GM19455 (cell line): ENCODE data around the gene CLCN4.

Experiments
- ATAC-seq: cut with Tn5 transposase; IDR thresholded peaks from one replicate; pipeline ENCODE4 v1.9.1; 2021; ENCODE audit not compliant: unreplicated experiment

The CLCN4 gene

DNA sequence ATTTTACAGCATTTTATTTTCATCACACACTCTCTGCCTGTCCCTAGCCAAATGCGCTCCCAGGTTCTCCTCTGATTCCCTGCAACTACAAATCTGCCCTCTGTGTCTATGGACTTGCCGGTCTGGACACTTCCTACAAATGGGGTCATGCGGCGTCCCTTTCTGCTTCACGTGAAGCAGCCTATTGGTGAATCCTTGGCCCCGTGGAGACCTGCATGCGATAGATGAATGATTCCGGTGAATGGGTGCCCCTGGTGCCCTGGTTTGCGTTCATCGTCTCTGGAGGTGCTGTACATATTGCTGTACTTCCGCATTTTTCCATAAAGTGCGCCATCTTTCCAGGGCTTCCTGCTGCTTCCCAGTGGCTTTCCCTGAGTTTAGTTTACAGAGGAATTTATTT is 27.5 kb upstream of the CLCN4 start:
- ATAC-seq, result no peak

DNA sequence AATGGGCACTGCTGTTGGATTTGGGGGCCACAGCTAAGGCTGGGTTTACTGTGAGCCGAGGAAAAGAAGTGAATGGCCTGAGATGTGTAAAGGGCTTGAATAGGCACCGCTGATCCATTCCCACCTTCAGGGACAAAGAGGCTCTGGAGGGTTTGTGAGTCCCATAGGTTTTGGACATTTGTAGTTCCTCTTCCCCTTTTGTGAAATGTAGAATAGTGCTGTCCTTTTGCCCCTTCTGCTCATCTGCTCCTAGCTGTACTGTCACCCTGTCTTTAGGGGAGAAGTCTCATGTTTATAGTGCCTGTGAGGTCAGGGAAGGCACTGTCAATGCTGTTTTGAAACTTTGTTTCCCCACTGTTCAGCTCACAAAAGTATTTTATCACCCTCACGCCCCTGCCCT is 26.4 kb upstream of the CLCN4 start:
- ATAC-seq, result no peak

DNA sequence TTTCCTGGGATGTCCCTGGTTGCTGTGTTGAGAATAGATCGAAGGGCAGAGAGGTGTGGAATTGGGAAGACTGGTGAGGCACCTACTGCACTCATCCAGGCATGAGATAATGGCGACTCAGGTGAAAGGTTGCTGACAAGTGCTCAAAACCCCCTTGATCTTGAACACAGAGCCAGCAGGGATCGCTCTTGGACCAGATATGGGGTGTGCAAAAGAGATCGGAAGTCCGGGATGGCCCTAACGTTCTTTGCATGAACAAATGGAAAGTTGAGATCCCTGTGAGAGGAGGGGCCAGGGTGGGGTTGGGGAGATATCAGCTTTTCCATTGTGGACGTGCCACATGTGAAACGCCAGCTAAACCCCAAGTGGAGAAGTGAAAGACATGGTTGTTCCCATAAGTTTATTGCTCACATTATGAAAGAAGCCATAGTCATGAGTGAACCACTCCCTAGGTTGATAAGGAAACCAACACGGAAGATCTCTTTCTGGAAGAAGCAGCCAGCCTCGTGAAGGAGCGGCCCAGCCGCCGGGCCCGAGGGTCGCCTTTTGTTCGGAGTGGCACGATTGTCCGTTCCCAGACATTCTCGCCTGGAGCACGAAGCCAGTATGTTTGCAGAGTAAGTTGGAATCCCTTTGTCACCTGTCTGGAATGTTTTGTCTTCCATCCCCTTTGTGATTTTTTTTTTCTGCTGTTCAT is 22.6 kb upstream of the CLCN4 start:
- ATAC-seq, result no peak

DNA sequence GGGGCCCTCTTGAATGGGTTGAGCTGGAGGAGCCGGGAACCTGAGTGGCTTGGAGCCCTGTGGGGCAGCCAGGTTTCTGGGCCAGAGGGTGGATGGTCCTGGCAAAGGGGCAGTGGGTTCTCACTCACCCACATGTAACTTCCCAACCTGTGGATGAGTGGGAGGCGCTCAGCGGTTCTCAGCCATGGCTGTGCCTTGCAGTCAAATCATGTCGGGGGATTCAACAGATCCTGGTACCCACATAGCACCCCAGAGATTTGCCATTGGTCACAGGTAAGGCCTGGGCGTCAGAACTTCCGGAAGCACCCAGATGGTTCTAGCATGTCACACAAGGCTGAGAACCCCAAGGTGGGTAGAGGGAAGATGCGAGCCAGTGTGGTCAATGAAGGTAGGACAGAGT is 21.9 kb upstream of the CLCN4 start:
- ATAC-seq, result no peak

GRCh38 chrX:10135561-10136399 is 21.0 kb upstream of the CLCN4 start:
- no peak for ATAC-seq

DNA sequence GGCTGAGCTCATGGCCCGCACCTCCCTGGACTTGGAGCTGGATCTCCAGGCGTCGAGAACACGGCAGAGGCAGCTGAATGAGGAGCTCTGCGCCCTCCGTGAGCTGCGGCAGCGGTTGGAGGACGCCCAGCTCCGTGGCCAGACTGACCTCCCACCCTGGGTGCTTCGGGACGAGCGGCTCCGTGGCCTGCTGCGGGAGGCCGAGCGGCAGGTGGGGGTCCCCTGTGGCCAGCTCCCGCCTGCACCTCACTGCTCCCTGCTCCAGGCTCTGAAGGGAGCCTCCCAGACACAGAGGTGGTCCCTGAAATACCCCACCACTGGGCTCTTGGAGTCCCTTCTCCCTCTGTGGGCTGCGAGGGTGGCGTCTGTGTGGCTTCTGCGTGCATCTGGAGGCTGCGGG is 18.0 kb upstream of the CLCN4 start:
- no peak for ATAC-seq

DNA sequence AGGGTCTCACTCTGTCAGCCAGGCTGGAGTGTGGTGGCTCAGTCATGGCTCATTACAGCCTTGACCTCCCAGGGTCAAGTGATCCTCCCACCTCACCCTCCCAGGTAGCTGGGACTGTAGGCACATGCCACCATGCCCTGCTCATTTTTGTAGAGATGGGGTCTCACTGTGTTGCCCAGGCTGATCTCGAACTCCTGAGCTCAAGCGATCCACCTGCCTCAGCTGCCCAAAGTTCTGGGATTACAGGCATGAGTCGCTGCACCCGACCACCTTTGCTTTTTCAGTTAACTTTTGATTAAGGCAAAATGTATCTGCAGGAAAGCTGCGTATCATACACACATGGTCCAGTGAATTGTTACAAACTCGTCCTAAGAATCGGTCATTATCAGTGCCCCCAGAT is 16.5 kb upstream of the CLCN4 start:
- ATAC-seq, result no peak

DNA sequence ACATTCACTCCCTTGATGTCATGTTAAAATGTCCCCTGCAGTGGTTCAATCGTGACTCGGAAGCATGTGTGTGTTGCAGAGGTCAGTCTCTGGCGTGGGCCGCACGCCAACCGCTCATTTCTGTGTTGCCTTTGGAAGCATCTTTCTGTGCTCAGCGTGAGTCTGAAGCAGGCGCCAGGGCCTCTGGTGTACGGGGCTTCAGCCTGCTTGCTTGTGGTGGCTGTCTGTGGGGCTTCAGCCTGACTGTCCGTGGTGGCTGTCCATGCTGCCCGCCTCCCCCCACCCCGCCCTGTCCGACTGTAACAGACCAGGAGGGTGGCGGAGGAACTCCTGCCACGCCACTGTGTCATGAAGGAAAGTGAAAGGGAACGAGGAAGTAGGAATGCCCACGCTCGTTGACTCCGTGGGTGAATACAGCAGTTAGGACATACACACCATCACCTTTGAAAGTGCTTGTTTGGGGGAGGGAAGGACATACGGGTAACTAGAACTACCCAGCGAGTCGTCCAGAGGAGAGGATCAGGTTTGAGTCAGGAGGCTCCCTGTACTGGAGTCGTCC is 14.7 kb upstream of the CLCN4 start:
- ATAC-seq, result no peak

GRCh38 chrX:10143071-10143983 is 13.4 kb upstream of the CLCN4 start:
- no peak for ATAC-seq

DNA sequence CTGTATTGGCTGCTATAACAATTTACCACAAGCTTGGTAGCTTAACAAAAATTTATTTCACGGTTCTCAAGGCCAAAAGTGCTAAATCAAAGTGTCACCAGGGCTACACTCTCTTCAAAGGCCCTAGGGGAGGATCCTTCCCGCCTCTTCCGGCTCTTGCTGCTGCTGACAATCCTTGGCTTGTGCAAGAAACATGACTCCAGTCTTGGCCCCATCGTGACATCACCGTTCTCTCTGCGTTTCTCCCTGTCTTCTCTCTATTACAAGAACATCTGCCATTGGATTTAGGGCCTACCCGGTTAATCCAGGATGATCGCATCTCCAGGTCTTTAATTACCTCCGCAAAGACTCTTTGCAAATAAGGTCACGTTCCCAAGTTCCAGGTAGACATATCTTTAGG is 10.4 kb upstream of the CLCN4 start:
- no peak for ATAC-seq

GRCh38 chrX:10152086-10152485 is 4.7 kb upstream of the CLCN4 start:
- no peak for ATAC-seq

- ATAC-seq, result no peak
Measured at GRCh38 chrX:10155137-10155536, 1.6 kb upstream of the CLCN4 start.

GRCh38 chrX:10157032-10157341 is 212 bp downstream of the CLCN4 start:
- no peak for ATAC-seq

GRCh38 chrX:10157543-10157942 is 768 bp downstream of the CLCN4 start:
- no peak for ATAC-seq

- ATAC-seq, result no peak
Measured at GRCh38 chrX:10158279-10159144, 1.7 kb downstream of the CLCN4 start.

DNA sequence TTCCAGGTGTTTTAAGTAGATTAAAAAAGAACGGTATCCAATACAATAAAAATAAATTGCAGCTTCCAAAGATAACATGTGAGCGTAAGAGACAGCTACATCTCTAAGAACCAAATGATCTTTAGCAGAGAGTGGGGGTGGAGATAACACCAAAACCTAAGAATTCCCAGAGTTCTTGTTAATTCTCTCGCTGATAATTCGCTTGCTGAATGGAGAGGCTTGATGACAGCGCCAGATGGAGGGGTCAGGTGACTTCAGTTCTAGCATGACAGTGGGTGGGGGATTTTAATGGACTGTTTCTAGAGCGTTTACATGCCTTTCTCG is 2.3 kb downstream of the CLCN4 start:
- ATAC-seq, result no peak

DNA sequence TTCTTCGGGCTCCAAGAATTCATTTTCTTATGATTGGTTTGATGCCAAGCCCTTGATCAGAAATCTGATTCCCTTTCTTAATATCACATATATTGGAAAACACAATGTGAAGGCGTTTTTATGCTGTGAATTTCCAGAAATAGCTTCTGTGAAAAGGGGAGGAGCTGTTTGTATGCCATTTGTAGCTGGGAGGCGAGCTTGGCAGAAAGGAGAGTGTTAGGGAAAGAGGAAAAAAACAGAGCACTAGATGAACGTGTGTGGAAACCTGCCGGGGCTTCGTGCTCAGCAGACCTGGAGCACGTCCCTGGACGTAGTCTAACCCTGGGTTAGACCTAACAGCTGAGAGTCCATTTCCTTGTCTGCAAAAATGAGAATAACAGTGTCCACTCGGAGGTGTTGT is 3.4 kb downstream of the CLCN4 start:
- no peak for ATAC-seq

- no peak for ATAC-seq
Measured at GRCh38 chrX:10163031-10163430, 6.3 kb downstream of the CLCN4 start.

DNA sequence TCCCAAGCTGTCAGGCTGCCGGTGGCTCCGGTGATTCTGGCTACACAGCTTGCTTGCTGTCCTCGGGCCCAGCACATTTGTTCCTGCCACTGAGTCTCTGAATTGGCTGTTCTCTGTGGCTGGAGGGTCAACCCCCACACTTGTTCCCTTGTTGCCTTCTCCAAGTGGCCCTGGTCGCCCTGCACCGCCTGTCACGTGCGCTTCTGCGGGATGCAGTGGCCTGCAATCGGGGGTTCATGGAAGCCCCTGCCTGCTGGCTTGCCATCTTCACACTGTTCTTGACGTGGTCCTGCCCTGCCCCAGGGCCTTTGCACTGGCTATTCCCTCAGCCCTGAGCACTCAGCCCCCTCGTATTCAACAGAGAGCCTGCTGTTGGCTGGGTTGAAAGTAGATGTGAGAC is 8.1 kb downstream of the CLCN4 start:
- no peak for ATAC-seq

DNA sequence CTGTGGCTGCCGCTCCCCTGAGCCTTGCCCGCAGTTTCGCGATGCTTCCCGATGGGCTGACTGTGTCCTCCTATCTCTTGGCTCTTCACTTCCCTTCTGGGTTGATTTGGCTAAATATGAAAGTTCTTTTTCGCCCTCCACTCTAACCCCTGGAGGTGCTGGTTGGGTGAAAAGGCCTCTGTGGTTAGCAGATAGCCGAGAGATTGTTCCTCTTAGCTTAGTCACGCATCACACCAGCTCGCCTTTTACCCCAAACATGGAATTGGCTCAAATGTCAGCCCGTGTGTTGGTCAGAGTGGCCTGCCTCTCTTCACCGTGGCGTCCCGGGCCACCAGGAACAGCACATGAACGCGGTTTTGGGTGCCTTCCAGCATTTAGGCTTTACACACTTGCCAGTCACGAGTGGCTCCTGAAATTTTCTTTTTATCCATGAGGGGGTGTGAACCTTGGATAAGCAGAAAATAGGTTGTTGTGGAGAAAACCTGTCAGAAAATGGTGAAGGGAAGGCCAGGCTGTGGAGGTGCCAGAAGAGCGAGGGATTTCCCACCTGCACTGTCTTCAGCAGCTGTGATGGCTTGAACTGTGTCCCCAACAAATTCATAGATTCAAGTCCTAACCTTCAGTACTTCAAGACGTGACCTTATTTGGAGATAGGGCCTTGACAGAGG is 8.9 kb downstream of the CLCN4 start:
- no peak for ATAC-seq
